ENCODE data around the gene C1orf56. TPM values are rescaled to one million over a fixed set of nuclear protein-coding genes. Genes with fewer than 3 reads are reported as not detected.

Gene C1orf56
- total RNA-seq, 1 experiment from 2014 or later, result 4.8 TPM

DNA sequence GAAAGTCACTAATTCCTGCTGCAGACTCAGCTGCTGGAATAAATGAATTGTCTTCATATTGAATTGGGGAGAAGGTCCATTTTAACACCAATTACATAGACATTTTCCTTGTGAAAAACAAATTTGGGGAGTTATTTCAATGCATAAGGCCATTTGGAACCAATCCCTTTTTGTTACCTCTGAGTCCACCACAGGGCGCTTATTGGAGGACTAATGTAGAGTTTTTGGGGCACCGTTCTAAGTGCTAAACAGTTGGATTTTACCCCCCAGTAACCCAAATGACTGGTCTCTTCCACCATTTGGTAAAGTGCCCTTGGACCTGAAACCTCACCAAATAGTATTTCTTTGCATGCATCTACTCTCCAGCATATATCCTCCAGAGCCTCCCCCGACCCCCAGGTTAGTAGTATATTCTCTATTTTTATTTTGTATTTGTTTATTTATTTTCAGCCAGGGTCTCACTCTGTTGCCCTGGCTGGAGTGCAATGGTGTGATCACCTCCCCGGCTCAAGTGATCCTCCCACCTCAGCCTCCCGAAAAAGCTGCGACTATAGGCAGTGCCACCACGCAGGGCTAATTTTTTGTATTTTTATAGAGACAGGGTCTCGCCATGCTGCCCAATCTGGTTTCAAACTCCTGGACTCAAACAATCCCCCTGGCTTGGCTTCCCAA is 37.7 kb upstream of the C1orf56 start:
- CTCF ChIA-PET, result interaction anchor here (0.7 kb wide), 1 partner anchor 129 kb away, joined by 4 read pairs; no protein-coding TSS in a partner anchor
- no peaks in the 10 kb centered on the region for H3K9me3 ChIP-seq
- Mint-ChIP-seq H3K27me3 (ENCODE audit: insufficient read depth, unreplicated experiment) (no peaks in the 10 kb centered on the region), H3K4me1 (ENCODE audit: low read depth, unreplicated experiment) (peaks cover 28% of the 10 kb centered on the region), H3K27ac (ENCODE audit: unreplicated experiment) (peak overlapping the region; percentile 99), H3K4me3 (ENCODE audit: unreplicated experiment) (peak overlapping the region; percentile 92), H3K9me3 (ENCODE audit: unreplicated experiment) (no peaks in the 10 kb centered on the region), H3K36me3 (ENCODE audit: insufficient read depth, unreplicated experiment) (peaks cover 24% of the 10 kb centered on the region)
- no peak for DNase-seq
- BruUV-seq (replicated peaks), result no TSS peak
- peaks cover 52% of the 10 kb centered on the region for H3K4me1 ChIP-seq
- TF ChIP-seq, protein P1, sequence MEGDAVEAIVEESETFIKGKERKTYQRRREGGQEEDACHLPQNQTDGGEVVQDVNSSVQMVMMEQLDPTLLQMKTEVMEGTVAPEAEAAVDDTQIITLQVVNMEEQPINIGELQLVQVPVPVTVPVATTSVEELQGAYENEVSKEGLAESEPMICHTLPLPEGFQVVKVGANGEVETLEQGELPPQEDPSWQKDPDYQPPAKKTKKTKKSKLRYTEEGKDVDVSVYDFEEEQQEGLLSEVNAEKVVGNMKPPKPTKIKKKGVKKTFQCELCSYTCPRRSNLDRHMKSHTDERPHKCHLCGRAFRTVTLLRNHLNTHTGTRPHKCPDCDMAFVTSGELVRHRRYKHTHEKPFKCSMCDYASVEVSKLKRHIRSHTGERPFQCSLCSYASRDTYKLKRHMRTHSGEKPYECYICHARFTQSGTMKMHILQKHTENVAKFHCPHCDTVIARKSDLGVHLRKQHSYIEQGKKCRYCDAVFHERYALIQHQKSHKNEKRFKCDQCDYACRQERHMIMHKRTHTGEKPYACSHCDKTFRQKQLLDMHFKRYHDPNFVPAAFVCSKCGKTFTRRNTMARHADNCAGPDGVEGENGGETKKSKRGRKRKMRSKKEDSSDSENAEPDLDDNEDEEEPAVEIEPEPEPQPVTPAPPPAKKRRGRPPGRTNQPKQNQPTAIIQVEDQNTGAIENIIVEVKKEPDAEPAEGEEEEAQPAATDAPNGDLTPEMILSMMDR (IDR thresholded peaks at IDR 0.05; ENCODE audit: insufficient read depth in 1 of 2, low read depth in 1 of 2, low read length in 1 of 2, severe bottlenecking in 1 of 2, unreplicated experiment in 1 of 2), result no peak
- H3K36me3 ChIP-seq (ENCODE audit: control insufficient read depth, insufficient read depth, low read length), result no peaks in the 10 kb centered on the region
- POLR2A ChIA-PET, result no interaction called here
- intact Hi-C loops (cut with micrococcal nuclease; ENCODE audit: unreplicated experiment), result loop anchor here (5.0 to 10.0 kb wide), 2 partner anchors 83 to 445 kb away; partner anchors contain the start of gene SETDB1
- no peaks in the 10 kb centered on the region for H3K27me3 ChIP-seq (replicated peaks; ENCODE audit: control insufficient read depth, insufficient read depth, low read length)
- H3K4me3 ChIP-seq (ENCODE audit: low read depth, low read length), result peak overlapping the region; percentile 71; the same call in 1 of the 2 replicates

DNA sequence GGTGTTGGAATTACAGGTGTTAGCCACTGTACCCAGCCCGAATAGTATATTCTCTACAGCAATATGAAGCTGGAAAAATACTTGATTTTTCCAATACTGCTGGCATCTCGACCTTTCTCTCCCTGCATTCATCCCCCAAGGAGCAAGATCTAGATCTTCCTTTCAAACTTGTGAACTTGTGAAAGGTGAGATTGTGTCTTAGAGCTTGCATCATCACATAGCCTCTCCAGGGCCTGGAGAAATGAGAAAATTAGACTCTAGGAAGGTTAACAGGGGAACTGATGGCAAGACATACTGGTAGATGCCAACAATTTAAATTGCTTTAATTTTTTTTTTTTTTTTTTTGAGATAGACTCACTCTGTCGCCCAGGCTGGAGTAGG is 37.2 kb upstream of the C1orf56 start:
- H3K9me3 ChIP-seq, result no peaks in the 10 kb centered on the region
- no peaks in the 10 kb centered on the region for H3K27me3 ChIP-seq (replicated peaks; ENCODE audit: control insufficient read depth, insufficient read depth, low read length)
- no peak overlapping the region for H3K27ac Mint-ChIP-seq (ENCODE audit: unreplicated experiment)
- DNase-seq, result no peak
- no peak overlapping the region for H3K4me3 ChIP-seq (ENCODE audit: low read depth, low read length)
- peaks cover 54% of the 10 kb centered on the region for H3K4me1 ChIP-seq
- ChIA-PET POLR2A (no interaction called here), CTCF (interaction anchor here (0.7 kb wide), 1 partner anchor 128 kb away, joined by 4 read pairs; no protein-coding TSS in a partner anchor)
- H3K36me3 ChIP-seq (ENCODE audit: control insufficient read depth, insufficient read depth, low read length), result no peaks in the 10 kb centered on the region
- BruUV-seq (replicated peaks), result no TSS peak
- H3K27me3 Mint-ChIP-seq (ENCODE audit: insufficient read depth, unreplicated experiment), result no peaks in the 10 kb centered on the region
- TF ChIP-seq, protein P1 (IDR thresholded peaks at IDR 0.05; ENCODE audit: insufficient read depth in 1 of 2, low read depth in 1 of 2, low read length in 1 of 2, severe bottlenecking in 1 of 2, unreplicated experiment in 1 of 2), result no peak
- peaks cover 28% of the 10 kb centered on the region for H3K4me1 Mint-ChIP-seq (ENCODE audit: low read depth, unreplicated experiment)
- peak overlapping the region; percentile 92 for H3K4me3 Mint-ChIP-seq (ENCODE audit: unreplicated experiment)
- no peaks in the 10 kb centered on the region for H3K9me3 Mint-ChIP-seq (ENCODE audit: unreplicated experiment)
- intact Hi-C loops (cut with micrococcal nuclease; ENCODE audit: unreplicated experiment), result no loop called here
- H3K36me3 Mint-ChIP-seq (ENCODE audit: insufficient read depth, unreplicated experiment), result peaks cover 27% of the 10 kb centered on the region

DNA sequence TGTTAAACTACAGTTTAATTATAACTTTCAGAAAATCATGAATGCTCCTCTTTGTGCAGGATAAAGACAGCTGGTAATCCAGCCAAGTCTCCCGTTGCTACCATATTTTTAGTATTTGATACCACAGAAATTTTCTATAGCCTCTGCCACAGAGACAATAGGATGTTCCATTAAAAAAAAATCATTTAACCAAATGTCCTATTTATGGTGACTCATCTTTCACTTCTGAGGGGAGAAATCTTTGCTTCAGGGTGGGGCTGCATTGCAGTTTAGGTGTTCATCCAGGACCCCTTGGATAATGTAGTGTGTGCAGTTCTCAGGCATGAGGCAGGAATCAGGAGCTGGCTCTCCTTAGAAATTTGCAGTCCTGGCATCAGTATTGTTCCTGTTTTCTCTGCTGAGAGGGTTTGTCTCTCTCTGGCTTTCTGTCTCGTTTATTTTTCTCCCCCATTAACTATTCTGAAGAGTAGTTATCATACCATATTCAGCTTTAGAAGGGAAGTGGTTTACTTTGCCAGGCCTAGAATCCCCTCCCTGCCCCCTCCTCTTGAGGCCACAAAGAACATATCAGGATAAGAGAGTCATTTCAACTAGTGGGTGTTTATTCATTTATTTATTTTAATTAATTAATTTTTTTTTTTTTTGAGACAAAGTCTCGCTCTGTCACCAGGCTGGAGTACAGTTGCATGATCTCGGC is 36.2 kb upstream of the C1orf56 start:
- Mint-ChIP-seq H3K9me3 (ENCODE audit: unreplicated experiment) (no peaks in the 10 kb centered on the region), H3K4me3 (ENCODE audit: unreplicated experiment) (no peak overlapping the region), H3K27ac (ENCODE audit: unreplicated experiment) (peak overlapping the region; percentile 57), H3K4me1 (ENCODE audit: low read depth, unreplicated experiment) (peaks cover 28% of the 10 kb centered on the region), H3K27me3 (ENCODE audit: insufficient read depth, unreplicated experiment) (no peaks in the 10 kb centered on the region), H3K36me3 (ENCODE audit: insufficient read depth, unreplicated experiment) (peaks cover 27% of the 10 kb centered on the region)
- TF ChIP-seq, protein P1 (IDR thresholded peaks at IDR 0.05; ENCODE audit: insufficient read depth in 1 of 2, low read depth in 1 of 2, low read length in 1 of 2, severe bottlenecking in 1 of 2, unreplicated experiment in 1 of 2), result no peak
- no peak for DNase-seq
- Histone ChIP-seq H3K27me3 (replicated peaks; ENCODE audit: control insufficient read depth, insufficient read depth, low read length) (no peaks in the 10 kb centered on the region), H3K9me3 (no peaks in the 10 kb centered on the region), H3K4me3 (ENCODE audit: low read depth, low read length) (no peak overlapping the region), H3K36me3 (ENCODE audit: control insufficient read depth, insufficient read depth, low read length) (no peaks in the 10 kb centered on the region), H3K4me1 (peaks cover 54% of the 10 kb centered on the region)
- ChIA-PET CTCF (interaction anchor here (0.6 kb wide), 1 partner anchor 63 kb away, joined by 3 read pairs; no protein-coding TSS in a partner anchor), POLR2A (no interaction called here)
- intact Hi-C loops (cut with micrococcal nuclease; ENCODE audit: unreplicated experiment), result no loop called here
- BruUV-seq (replicated peaks), result no TSS peak

Data from Caco-2 (cell line).